H1 (cell line): ENCODE measurements around the gene MCM7.

Experiments
- CTCF ChIP-seq, 3 experiments: IDR thresholded peaks; 1 replicate in 2 of 3; 2 replicates in 1 of 3; pipeline versions ENCODE4 v1.5.1 to v1.6.1; 2011; ENCODE audit warnings: low read length in 3 of 3, mild to moderate bottlenecking in 3 of 3, inconsistent platforms in 2 of 3, low read depth in 1 of 3, moderate library complexity in 1 of 3; ENCODE audit not compliant: insufficient read depth in 1 of 3; ENCODE audit errors: control extremely low read depth in 1 of 3
- POLR2A ChIP-seq, 2 experiments: IDR thresholded peaks; 1 replicate in 1 of 2; 2 replicates in 1 of 2; pipeline ENCODE4 v1.6.1; 2011; ENCODE audit warnings: low read depth in 2 of 2, low read length in 2 of 2, mild to moderate bottlenecking in 2 of 2; ENCODE audit errors: control extremely low read depth in 1 of 2
- RAD21 ChIP-seq, 2 experiments: IDR thresholded peaks in 1 of 2; conservative IDR thresholded peaks in 1 of 2; 2 replicates each; pipeline ENCODE4 v1.6.1; 2011; ENCODE audit warnings: low read depth in 2 of 2, low read length in 2 of 2, improper control_type of control experiment in 1 of 2, inconsistent platforms in 1 of 2, mild to moderate bottlenecking in 1 of 2, moderate library complexity in 1 of 2
- ZNF274 ChIP-seq: IDR thresholded peaks from 2 replicates; pipeline ENCODE4 v1.7.0; 2012; ENCODE audit warnings: low read length, borderline replicate concordance; ENCODE audit errors: extremely low read depth

- TF ChIP-seq RAD21 (IDR thresholded peaks at IDR 0.05 in 1 of 2, conservative IDR thresholded peaks at IDR 0.05 in 1 of 2; ENCODE audit: low read depth in 2 of 2, low read length in 2 of 2): no peak
- TF ChIP-seq ZNF274: no peak
- TF ChIP-seq POLR2A (IDR thresholded peaks at IDR 0.05; ENCODE audit: control extremely low read depth in 1 of 2, low read depth in 2 of 2, low read length in 2 of 2): peak; percentile 59 to 93
- TF ChIP-seq CTCF (IDR thresholded peaks at IDR 0.05; ENCODE audit: control extremely low read depth in 1 of 3, insufficient read depth in 1 of 3, low read depth in 1 of 3, low read length in 3 of 3): no peak
These were observed 7.2 kb downstream of the MCM7 start for GRCh38 chr7:100093925-100094486.
